ENCODE data around the gene TACC2. TPM values are rescaled to one million over a fixed set of nuclear protein-coding genes. Genes with fewer than 3 reads are reported as not detected.

The TACC2 gene
- total RNA-seq, 1 experiment from 2014 or later: not detected

DNA sequence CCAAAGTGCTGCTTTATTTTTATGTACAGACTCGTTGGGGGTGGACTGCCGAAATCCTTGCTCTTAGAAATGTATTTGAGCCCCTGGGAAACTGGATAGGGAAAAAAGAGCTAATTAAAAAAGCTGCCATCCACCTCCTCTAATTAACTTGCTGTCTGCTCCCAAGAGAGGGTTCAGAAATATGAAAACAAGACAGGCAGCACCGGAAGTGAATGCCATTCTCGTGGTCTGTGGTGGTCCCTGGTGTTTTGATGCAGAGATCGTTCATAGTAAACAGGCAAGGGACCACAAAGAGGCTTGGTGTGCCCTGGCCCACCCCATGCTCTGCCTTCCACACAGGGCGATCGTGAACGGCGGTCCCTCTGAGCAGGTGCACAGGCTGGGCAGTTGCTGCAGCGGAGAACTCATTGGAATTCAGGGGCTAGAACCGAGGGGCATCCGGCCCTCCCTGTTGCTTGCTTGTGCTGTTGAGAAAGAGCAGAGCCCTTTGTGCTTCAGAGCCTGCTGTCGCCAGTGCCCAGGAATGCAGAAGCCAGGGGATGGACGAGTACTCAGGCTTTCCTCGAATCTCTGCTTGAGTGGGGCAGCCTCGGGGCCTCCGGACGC lies 203.1 kb downstream of the TACC2 start:
- no peak for DNase-seq
- Histone ChIP-seq H3K4me2 (ENCODE audit: low read depth, low read length, poor library complexity, severe bottlenecking) (no peak overlapping the region), H3K9me3 (ENCODE audit: low read length) (no peaks in the 10 kb centered on the region), H3K36me3 (ENCODE audit: insufficient read depth, low read length) (no peaks in the 10 kb centered on the region), H4K20me1 (ENCODE audit: insufficient read depth, low read depth, low read length) (no peaks in the 10 kb centered on the region), H3K9me2 (replicated peaks; ENCODE audit: insufficient read depth, low read length) (no peaks in the 10 kb centered on the region), H3K79me2 (ENCODE audit: low read length) (no peaks in the 10 kb centered on the region), H2AFZ (ENCODE audit: low read length) (no peak overlapping the region), H3K4me3 (ENCODE audit: low read length) (no peak overlapping the region), H3K9ac (ENCODE audit: low read length) (no peak overlapping the region), H3K27me3 (ENCODE audit: low read length) (no peaks in the 10 kb centered on the region), H3K4me1 (ENCODE audit: low read length) (no peaks in the 10 kb centered on the region), H3K27ac (ENCODE audit: low read length) (no peak overlapping the region)

DNA sequence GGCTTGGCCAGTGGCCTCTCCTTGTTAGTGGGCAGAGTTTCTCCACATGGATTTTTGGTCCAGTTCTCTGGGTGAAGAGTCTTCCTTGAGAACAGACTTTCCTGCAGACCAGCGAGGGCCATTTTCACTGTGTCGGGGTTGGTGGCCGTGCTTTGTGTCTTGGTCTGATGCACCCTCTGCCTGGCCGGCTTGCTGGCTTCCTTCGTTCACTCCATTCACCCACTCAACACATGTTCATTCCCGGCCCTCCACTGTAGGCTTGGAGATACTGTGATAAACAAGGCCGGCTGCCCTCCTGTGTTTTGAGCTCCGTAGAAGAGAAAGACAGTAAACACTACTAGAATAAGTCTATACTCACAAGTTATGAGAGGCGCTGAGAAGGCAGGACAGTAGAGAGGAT lies 205.3 kb downstream of the TACC2 start:
- Histone ChIP-seq H3K36me3 (ENCODE audit: insufficient read depth, low read length) (no peaks in the 10 kb centered on the region), H3K9ac (ENCODE audit: low read length) (no peak overlapping the region), H3K9me2 (replicated peaks; ENCODE audit: insufficient read depth, low read length) (no peaks in the 10 kb centered on the region), H3K27me3 (ENCODE audit: low read length) (no peaks in the 10 kb centered on the region), H3K9me3 (ENCODE audit: low read length) (no peaks in the 10 kb centered on the region), H4K20me1 (ENCODE audit: insufficient read depth, low read depth, low read length) (no peaks in the 10 kb centered on the region), H3K4me3 (ENCODE audit: low read length) (no peak overlapping the region), H3K4me2 (ENCODE audit: low read depth, low read length, poor library complexity, severe bottlenecking) (no peak overlapping the region), H3K79me2 (ENCODE audit: low read length) (no peaks in the 10 kb centered on the region), H3K27ac (ENCODE audit: low read length) (no peak overlapping the region), H3K4me1 (ENCODE audit: low read length) (no peaks in the 10 kb centered on the region), H2AFZ (ENCODE audit: low read length) (no peak overlapping the region)
- no peak for DNase-seq

DNA sequence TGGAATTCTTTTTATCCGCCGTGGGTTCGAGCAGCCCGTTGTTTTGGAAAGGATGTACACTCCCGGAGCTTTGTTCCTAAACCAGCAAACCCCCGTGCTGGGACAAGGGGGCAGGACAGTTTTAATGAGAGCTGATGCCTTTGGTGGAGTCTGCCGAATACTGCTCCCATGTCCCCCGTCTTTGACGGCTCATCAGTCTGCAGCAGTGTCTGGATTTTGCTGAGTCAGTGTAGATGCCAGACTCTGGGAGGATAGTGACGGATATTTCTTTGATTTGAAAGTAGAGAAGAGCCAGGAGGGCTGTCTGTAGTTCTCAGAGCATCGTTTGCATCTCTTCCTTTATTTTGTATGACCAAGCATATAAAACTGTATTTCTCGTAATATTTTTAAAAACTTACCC lies 207.3 kb downstream of the TACC2 start:
- H3K4me1 ChIP-seq (ENCODE audit: low read length): no peaks in the 10 kb centered on the region
- no peaks in the 10 kb centered on the region for H3K36me3 ChIP-seq (ENCODE audit: insufficient read depth, low read length)
- no peaks in the 10 kb centered on the region for H3K9me3 ChIP-seq (ENCODE audit: low read length)
- H3K4me3 ChIP-seq (ENCODE audit: low read length): no peak overlapping the region
- DNase-seq: no peak
- no peak overlapping the region for H3K4me2 ChIP-seq (ENCODE audit: low read depth, low read length, poor library complexity, severe bottlenecking)
- no peak overlapping the region for H3K27ac ChIP-seq (ENCODE audit: low read length)
- H3K27me3 ChIP-seq (ENCODE audit: low read length): no peaks in the 10 kb centered on the region
- H3K9me2 ChIP-seq (replicated peaks; ENCODE audit: insufficient read depth, low read length): no peaks in the 10 kb centered on the region
- H3K79me2 ChIP-seq (ENCODE audit: low read length): no peaks in the 10 kb centered on the region
- no peak overlapping the region for H2AFZ ChIP-seq (ENCODE audit: low read length)
- H4K20me1 ChIP-seq (ENCODE audit: insufficient read depth, low read depth, low read length): no peaks in the 10 kb centered on the region
- no peak overlapping the region for H3K9ac ChIP-seq (ENCODE audit: low read length)

DNA sequence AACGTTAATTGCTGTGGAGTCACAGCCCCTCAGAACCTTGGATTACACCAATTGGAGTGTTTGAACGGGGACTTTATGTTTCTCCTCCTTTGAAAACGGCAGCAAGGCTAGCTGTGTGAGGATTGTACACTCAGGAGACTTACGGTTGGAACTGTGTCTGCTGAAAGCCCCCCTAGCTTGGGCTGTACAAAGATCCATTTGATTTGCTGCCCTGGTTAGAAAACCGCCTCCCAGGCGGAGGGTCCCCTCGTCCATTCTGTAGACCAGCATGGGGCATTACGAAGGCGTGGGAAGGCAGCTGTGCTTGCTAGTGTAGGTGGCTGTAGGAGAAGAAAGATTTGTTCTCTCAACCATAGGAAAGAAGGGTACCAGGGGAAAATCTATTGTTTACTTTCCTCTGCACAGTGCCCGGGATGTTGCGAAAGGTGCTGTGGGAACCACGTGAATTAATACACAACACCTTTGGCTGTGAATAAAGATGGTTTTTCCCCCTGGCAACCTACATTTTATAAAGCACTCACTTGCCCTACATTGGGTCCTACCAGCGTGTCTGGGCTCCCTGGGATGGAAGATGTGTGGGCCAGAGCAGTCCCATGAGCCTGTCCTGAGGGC lies 208.8 kb downstream of the TACC2 start:
- Histone ChIP-seq H3K79me2 (ENCODE audit: low read length) (no peaks in the 10 kb centered on the region), H2AFZ (ENCODE audit: low read length) (no peak overlapping the region), H3K4me2 (ENCODE audit: low read depth, low read length, poor library complexity, severe bottlenecking) (no peak overlapping the region), H3K9me2 (replicated peaks; ENCODE audit: insufficient read depth, low read length) (no peaks in the 10 kb centered on the region), H3K9ac (ENCODE audit: low read length) (no peak overlapping the region), H3K36me3 (ENCODE audit: insufficient read depth, low read length) (no peaks in the 10 kb centered on the region), H4K20me1 (ENCODE audit: insufficient read depth, low read depth, low read length) (no peaks in the 10 kb centered on the region), H3K4me3 (ENCODE audit: low read length) (no peak overlapping the region), H3K27ac (ENCODE audit: low read length) (no peak overlapping the region), H3K4me1 (ENCODE audit: low read length) (no peaks in the 10 kb centered on the region), H3K9me3 (ENCODE audit: low read length) (no peaks in the 10 kb centered on the region), H3K27me3 (ENCODE audit: low read length) (no peaks in the 10 kb centered on the region)
- DNase-seq: no peak

DNA sequence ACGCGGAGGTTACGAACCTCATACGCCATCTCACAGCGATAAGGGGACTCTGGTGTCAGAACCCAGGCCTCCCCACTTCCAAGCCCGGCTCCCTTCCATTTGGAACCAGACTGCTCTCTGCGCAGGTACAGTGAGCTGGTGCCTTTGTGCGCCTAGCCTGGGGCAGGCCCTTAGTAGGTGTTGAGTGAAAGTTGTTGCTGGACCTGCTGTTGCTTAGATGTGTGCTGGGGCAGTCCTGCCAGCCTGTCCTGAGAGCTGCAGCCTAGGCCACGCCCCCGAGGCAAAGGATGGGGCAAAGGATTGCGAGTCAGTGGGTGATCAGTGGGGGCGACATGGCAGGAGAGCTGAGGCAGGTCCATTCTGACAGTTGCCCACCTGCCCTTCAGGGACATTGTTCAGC lies 209.7 kb downstream of the TACC2 start:
- Histone ChIP-seq H3K4me2 (ENCODE audit: low read depth, low read length, poor library complexity, severe bottlenecking) (no peak overlapping the region), H3K9me2 (replicated peaks; ENCODE audit: insufficient read depth, low read length) (no peaks in the 10 kb centered on the region), H3K27ac (ENCODE audit: low read length) (no peak overlapping the region), H3K36me3 (ENCODE audit: insufficient read depth, low read length) (no peaks in the 10 kb centered on the region), H3K4me1 (ENCODE audit: low read length) (no peaks in the 10 kb centered on the region), H3K27me3 (ENCODE audit: low read length) (no peaks in the 10 kb centered on the region), H3K9me3 (ENCODE audit: low read length) (no peaks in the 10 kb centered on the region), H2AFZ (ENCODE audit: low read length) (no peak overlapping the region), H4K20me1 (ENCODE audit: insufficient read depth, low read depth, low read length) (no peaks in the 10 kb centered on the region), H3K9ac (ENCODE audit: low read length) (no peak overlapping the region), H3K79me2 (ENCODE audit: low read length) (no peaks in the 10 kb centered on the region), H3K4me3 (ENCODE audit: low read length) (no peak overlapping the region)
- no peak for DNase-seq

DNA sequence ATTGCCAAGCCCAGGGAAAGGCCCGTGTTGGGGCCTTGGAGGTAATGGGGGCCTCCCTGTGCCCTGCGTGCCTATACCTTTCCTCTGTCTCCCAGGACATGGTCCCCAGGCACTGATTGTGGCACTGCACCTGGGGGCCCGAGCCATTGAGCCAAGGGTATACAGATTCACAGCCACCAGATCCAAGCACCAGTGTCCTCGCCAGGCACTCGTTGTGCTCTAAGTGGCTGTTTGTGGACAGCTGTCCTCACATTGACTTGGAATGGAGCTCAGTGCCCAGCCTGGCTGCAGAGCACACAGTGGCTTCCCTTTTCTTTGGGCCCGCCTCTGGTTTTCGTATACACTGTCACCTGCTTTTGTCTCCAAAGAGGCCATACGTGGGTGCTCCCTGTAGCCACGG lies 210.1 kb downstream of the TACC2 start:
- Histone ChIP-seq H3K9me3 (ENCODE audit: low read length) (no peaks in the 10 kb centered on the region), H3K4me1 (ENCODE audit: low read length) (no peaks in the 10 kb centered on the region), H2AFZ (ENCODE audit: low read length) (no peak overlapping the region), H3K27ac (ENCODE audit: low read length) (no peak overlapping the region), H3K9ac (ENCODE audit: low read length) (no peak overlapping the region), H3K79me2 (ENCODE audit: low read length) (no peaks in the 10 kb centered on the region), H3K4me3 (ENCODE audit: low read length) (no peak overlapping the region), H3K27me3 (ENCODE audit: low read length) (no peaks in the 10 kb centered on the region), H4K20me1 (ENCODE audit: insufficient read depth, low read depth, low read length) (no peaks in the 10 kb centered on the region), H3K9me2 (replicated peaks; ENCODE audit: insufficient read depth, low read length) (no peaks in the 10 kb centered on the region), H3K4me2 (ENCODE audit: low read depth, low read length, poor library complexity, severe bottlenecking) (no peak overlapping the region), H3K36me3 (ENCODE audit: insufficient read depth, low read length) (no peaks in the 10 kb centered on the region)
- no peak for DNase-seq

DNA sequence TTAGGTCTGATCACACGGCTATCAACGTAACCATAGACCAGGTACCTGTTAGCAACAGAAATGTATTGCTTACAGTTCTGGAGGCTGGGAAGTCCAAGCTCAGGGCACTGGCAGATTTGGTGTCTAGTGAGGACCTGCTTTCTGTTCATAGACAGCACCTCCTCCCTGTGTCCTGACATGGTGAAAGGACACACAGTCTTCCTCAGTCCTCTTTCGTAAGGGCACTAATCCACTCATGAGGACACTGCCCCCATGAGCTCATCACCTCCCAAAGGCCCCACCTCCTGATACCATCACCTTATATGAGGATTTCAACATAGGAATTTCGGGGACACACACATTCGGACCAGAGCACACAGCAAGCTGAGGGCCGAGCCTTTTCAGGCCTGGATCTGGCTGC lies 210.7 kb downstream of the TACC2 start:
- Histone ChIP-seq H3K4me2 (ENCODE audit: low read depth, low read length, poor library complexity, severe bottlenecking) (no peak overlapping the region), H3K79me2 (ENCODE audit: low read length) (no peaks in the 10 kb centered on the region), H3K27ac (ENCODE audit: low read length) (no peak overlapping the region), H3K9me3 (ENCODE audit: low read length) (no peaks in the 10 kb centered on the region), H3K4me3 (ENCODE audit: low read length) (no peak overlapping the region), H3K36me3 (ENCODE audit: insufficient read depth, low read length) (no peaks in the 10 kb centered on the region), H3K27me3 (ENCODE audit: low read length) (no peaks in the 10 kb centered on the region), H3K9me2 (replicated peaks; ENCODE audit: insufficient read depth, low read length) (no peaks in the 10 kb centered on the region), H3K4me1 (ENCODE audit: low read length) (no peaks in the 10 kb centered on the region), H4K20me1 (ENCODE audit: insufficient read depth, low read depth, low read length) (no peaks in the 10 kb centered on the region), H3K9ac (ENCODE audit: low read length) (no peak overlapping the region), H2AFZ (ENCODE audit: low read length) (no peak overlapping the region)
- DNase-seq: no peak

DNA sequence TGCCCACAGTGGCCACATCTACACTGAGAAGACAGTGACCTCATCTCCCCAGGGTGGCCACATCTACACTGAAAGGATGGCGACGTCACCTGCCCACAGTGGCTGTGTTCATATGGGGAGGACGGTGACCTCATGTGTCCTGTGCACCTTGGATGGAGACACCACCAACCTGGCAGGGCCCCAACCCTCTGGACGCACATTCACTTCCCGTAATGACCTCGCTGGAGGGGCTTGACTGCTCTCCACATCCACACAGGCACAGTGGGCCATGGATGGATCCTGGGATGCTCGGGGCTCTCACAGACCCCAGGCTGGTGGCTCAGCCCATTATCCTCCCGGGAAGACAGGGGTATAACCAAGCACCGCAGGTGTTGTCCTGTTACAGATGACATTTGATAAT lies 212.4 kb downstream of the TACC2 start:
- H3K27ac ChIP-seq (ENCODE audit: low read length): no peak overlapping the region
- H2AFZ ChIP-seq (ENCODE audit: low read length): no peak overlapping the region
- no peak for DNase-seq
- H3K4me2 ChIP-seq (ENCODE audit: low read depth, low read length, poor library complexity, severe bottlenecking): no peak overlapping the region
- H3K36me3 ChIP-seq (ENCODE audit: insufficient read depth, low read length): no peaks in the 10 kb centered on the region
- no peaks in the 10 kb centered on the region for H3K9me2 ChIP-seq (replicated peaks; ENCODE audit: insufficient read depth, low read length)
- H3K9ac ChIP-seq (ENCODE audit: low read length): no peak overlapping the region
- H3K9me3 ChIP-seq (ENCODE audit: low read length): no peaks in the 10 kb centered on the region
- H3K79me2 ChIP-seq (ENCODE audit: low read length): no peaks in the 10 kb centered on the region
- no peaks in the 10 kb centered on the region for H3K4me1 ChIP-seq (ENCODE audit: low read length)
- no peaks in the 10 kb centered on the region for H3K27me3 ChIP-seq (ENCODE audit: low read length)
- no peak overlapping the region for H3K4me3 ChIP-seq (ENCODE audit: low read length)
- no peaks in the 10 kb centered on the region for H4K20me1 ChIP-seq (ENCODE audit: insufficient read depth, low read depth, low read length)
